ENCODE measurements around the gene CDC45. TPM values are rescaled to one million over a fixed set of nuclear protein-coding genes. Genes with fewer than 3 reads are reported as not detected.
A peak's percentile ranks its signal among the peaks of the same experiment; 100 is the strongest.

The CDC45 gene
- total and polyA plus RNA-seq, 10 donors, result 1.5 to 7.3 (median 4.9) TPM

- TF ChIP-seq POLR2A (IDR thresholded peaks at IDR 0.05) (no peak), POLR2AphosphoS5 (IDR thresholded peaks at IDR 0.05) (no peak)
- TF ChIP-seq, protein P1, sequence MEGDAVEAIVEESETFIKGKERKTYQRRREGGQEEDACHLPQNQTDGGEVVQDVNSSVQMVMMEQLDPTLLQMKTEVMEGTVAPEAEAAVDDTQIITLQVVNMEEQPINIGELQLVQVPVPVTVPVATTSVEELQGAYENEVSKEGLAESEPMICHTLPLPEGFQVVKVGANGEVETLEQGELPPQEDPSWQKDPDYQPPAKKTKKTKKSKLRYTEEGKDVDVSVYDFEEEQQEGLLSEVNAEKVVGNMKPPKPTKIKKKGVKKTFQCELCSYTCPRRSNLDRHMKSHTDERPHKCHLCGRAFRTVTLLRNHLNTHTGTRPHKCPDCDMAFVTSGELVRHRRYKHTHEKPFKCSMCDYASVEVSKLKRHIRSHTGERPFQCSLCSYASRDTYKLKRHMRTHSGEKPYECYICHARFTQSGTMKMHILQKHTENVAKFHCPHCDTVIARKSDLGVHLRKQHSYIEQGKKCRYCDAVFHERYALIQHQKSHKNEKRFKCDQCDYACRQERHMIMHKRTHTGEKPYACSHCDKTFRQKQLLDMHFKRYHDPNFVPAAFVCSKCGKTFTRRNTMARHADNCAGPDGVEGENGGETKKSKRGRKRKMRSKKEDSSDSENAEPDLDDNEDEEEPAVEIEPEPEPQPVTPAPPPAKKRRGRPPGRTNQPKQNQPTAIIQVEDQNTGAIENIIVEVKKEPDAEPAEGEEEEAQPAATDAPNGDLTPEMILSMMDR (IDR thresholded peaks at IDR 0.05 in 8 of 11, conservative IDR thresholded peaks at IDR 0.05 in 3 of 11), result no peak
- Histone ChIP-seq H3K4me3 (no peak overlapping the region), H3K9me3 (no peaks in the 10 kb centered on the region), H3K27me3 (replicated peaks in 1 of 7) (no peaks in the 10 kb centered on the region), H3K27ac (no peak overlapping the region), H3K36me3 (no peaks in the 10 kb centered on the region), H3K4me1 (peaks cover 0 to 17% (median 1%) of the 10 kb centered on the region in 6 donors)
- no peak for DNase-seq
- intact Hi-C loops (cut with DNase I; ENCODE audit: low total_unique reads), result no loop called here
- 81 to 91% (median 89%) methylated on average over 5 of the region's 5 CpGs for WGBS, 5 donors
Observed at GRCh38 chr22:19537941-19538488, 58.3 kb downstream of the CDC45 start.

- Histone ChIP-seq H3K27ac (no peak overlapping the region), H3K36me3 (no peaks in the 10 kb centered on the region), H3K27me3 (replicated peaks in 1 of 7) (peaks cover 0 to 15% (median 0%) of the 10 kb centered on the region in 7 donors), H3K9me3 (no peaks in the 10 kb centered on the region), H3K4me1 (peaks cover 0 to 21% (median 3%) of the 10 kb centered on the region in 6 donors), H3K4me3 (no peak overlapping the region)
- TF ChIP-seq POLR2A (IDR thresholded peaks at IDR 0.05), result no peak
- TF ChIP-seq POLR2AphosphoS5 (IDR thresholded peaks at IDR 0.05), result no peak
- TF ChIP-seq, protein P1 (IDR thresholded peaks at IDR 0.05 in 8 of 11, conservative IDR thresholded peaks at IDR 0.05 in 3 of 11), result no peak
- intact Hi-C loops (cut with DNase I; ENCODE audit: low total_unique reads), result no loop called here
- DNase-seq, result no peak
Observed at GRCh38 chr22:19540394-19540793, 60.7 kb downstream of the CDC45 start.

DNA sequence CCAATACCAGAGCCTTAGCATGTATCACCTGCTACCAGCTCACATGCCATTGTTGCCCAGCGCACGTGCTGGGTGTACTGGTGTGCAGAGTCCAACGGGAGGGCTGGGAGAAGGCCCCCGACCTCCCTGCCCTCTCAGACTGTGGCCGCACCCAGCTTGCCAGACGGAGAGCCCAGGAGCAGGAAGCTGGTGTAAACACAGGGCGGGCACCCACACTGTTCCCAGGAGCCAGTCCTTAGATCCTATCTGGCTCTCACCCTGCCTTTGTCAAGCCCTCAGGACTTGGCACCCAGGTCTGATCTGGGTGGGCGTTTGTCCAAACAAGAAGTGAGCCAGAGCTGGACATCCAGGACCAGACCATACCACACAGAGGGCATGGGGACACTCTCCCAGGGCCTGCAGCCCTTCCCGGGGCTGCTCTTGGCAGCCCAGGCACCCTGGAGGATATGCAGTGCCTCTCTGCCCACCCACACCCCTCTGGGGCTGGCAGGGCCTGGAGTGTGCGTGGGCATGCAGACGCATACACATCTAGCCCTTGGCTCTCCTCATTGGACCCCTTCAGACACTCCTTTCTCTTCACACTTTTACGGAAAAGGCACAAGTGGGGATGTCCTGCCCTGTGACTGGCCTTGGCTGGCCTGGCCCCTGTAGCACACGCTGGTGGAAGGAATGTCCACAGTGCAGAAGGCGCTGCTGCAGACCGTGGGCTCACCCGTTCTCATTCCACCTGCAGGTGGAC, 64.4 kb downstream of the CDC45 start:
- TF ChIP-seq, protein P1 (IDR thresholded peaks at IDR 0.05 in 8 of 11, conservative IDR thresholded peaks at IDR 0.05 in 3 of 11), result peak in 1 of 11 experiments; percentile 16
- TF ChIP-seq POLR2A (IDR thresholded peaks at IDR 0.05) (no peak), POLR2AphosphoS5 (IDR thresholded peaks at IDR 0.05) (peak; percentile 37 to 77 (median 59))
- H3K36me3 ChIP-seq, result no peaks in the 10 kb centered on the region
- H3K4me1 ChIP-seq, result peaks cover 0 to 25% (median 3%) of the 10 kb centered on the region in 6 donors
- H3K9me3 ChIP-seq, result no peaks in the 10 kb centered on the region
- intact Hi-C loops (cut with DNase I; ENCODE audit: low total_unique reads), result no loop called here
- peak overlapping the region in 5 of 8 donors; percentile 39 to 81 (median 64) for H3K27ac ChIP-seq
- DNase-seq, result no peak
- H3K27me3 ChIP-seq (replicated peaks in 1 of 7), result peaks cover 0 to 22% (median 0%) of the 10 kb centered on the region in 7 donors
- WGBS, 5 donors, result 59 to 86% (median 74%) methylated on average over 14 to 16 of the region's 16 CpGs
- H3K4me3 ChIP-seq, result no peak overlapping the region

DNA sequence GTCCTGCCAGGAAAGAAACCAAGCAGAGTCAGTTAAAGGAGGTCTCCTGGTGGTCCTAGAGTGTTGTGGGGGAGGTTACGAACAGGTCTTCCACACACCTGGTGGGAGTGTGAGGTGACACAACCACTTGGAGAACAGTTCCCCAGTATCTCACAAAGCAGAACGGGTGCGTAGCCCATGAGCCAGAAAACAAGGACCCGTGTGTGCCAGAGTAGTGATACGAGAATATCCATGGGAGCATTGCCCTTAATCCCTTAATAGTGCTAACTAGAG, 66.2 kb downstream of the CDC45 start:
- H3K36me3 ChIP-seq, result no peaks in the 10 kb centered on the region
- no peak for DNase-seq
- H3K9me3 ChIP-seq, result no peaks in the 10 kb centered on the region
- H3K27me3 ChIP-seq (replicated peaks in 1 of 7), result peaks cover 0 to 22% (median 0%) of the 10 kb centered on the region in 7 donors
- intact Hi-C loops (cut with DNase I; ENCODE audit: low total_unique reads), result no loop called here
- H3K4me3 ChIP-seq, result no peak overlapping the region
- TF ChIP-seq, protein P1 (IDR thresholded peaks at IDR 0.05 in 8 of 11, conservative IDR thresholded peaks at IDR 0.05 in 3 of 11), result no peak
- TF ChIP-seq POLR2A (IDR thresholded peaks at IDR 0.05) (no peak), POLR2AphosphoS5 (IDR thresholded peaks at IDR 0.05) (no peak)
- 80 to 98% (median 94%) methylated on average over 3 to 5 of the region's 5 CpGs for WGBS, 5 donors
- peaks cover 0 to 25% (median 3%) of the 10 kb centered on the region in 6 donors for H3K4me1 ChIP-seq
- no peak overlapping the region for H3K27ac ChIP-seq
